NCI-H2227 (cell line): ENCODE results near the gene PI4KB.
"Not testable (repeated sequence)": the region's sequence is repeated elsewhere in the genome, so short reads cannot be mapped to it uniquely, and the experiment has no call there.

ENCODE experiments used
- DNase-seq: peaks from one replicate; lab custom pipeline; 2025; ENCODE audit not compliant: unreplicated experiment; lab: John Stamatoyannopoulos, UW

The PI4KB gene

DNA sequence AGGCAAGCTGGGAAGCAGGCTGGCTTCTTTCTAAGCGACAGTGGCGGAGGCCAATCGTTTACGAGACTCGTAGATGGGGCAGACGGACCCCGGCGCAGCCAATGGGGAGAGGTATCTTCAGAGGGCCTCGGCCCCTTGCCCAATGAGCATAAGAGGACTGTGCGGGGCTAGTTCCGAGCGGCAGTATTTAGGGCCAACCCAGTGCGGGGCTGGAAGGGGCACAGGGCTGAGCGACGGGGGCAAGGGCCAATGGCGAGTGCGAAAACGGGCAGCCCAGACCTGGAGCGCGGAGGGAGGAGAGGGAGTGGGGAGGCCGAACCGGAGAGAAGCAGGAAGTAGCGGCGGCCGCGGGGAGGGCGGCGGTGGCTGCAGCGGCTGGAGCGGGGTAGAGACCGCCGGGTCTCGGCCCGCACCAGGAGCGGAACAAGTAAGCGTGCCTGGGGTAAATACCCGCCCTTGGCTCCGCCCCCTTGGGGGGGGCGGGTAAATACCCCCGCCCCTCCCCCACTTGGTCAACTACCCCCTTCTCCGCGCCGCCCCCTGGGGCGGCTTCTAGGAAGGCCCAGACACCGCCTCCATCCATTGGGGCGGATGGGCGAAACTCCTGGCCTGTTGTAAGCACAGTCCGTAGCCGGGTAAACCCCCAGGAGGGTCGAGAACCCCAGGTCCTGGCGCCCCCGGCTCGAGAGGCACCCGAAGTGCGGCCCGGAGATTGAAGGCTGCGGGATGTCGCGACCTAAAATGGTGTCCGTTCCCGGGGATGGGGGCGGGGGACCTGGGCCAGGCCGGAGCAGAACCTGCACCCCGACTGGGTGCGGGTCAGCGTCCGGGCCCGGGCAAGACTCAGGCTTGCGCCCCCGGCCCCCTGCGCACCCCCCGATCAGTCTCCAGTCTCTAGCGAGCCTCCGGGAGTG is 45.0 kb downstream of the PI4KB start, which contains the start of gene ZNF687:
ZNF687 (plus strand) TSS at position 331 of the 914 bp plus-strand sequence. CDS start 3,993 bp downstream, outside the sequence.
- peak; percentile 100 for DNase-seq

DNA sequence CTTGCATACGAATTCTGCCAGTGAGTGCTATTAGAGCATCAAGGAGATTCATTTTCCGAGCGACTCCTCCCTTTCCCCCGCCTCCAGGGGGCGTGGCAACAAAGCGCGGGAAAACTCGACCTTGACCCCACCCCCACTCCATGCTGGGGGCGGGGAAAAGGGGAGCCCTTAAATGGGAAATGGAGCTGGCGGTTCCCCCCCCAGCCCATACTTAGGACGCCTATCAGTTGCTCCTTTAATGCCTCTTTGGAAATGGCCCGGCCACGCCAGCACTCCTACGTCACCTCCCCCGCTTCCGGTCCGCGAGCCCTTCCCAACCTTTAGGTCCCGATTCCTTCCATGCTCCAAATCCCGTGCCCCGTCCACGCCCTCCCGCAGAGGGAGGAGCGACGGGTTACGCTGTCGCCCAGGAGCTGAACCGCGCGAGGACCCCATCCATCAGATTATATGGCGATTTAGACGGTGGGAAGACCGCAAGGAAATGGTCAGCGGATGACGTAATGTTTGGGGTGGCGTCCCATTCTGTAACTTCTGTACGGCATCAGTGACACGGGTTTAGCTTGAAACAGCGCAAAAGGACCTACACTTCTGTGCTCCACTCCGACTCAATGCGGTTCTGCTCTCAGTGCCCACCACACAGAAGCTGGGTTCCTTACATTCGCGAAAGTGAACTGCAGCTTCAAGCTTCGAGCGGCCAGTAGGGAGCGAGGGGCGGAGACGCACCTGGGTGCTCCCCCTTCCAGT is 45.8 kb downstream of the PI4KB start:
- peak; percentile 99 for DNase-seq

DNA sequence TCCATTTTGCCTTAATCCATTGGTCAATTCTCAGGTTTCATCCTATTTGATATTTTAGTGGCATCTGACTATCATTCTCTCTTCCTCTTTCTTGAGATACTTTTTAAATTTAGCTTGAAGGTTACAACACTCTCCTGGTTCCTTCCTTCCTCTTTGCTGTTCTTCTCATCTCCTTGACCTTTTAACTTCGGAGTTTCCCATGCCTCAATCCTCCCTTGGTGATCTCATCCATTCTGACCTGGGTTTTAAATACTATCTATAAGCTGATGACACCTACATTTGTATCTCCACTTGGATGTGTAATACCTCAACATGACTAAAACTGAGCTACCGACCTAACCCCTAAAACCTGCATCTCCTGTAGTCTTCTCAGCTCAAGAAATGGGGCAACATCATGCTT is 50.0 kb downstream of the PI4KB start:
- DNase-seq, result no peak

DNA sequence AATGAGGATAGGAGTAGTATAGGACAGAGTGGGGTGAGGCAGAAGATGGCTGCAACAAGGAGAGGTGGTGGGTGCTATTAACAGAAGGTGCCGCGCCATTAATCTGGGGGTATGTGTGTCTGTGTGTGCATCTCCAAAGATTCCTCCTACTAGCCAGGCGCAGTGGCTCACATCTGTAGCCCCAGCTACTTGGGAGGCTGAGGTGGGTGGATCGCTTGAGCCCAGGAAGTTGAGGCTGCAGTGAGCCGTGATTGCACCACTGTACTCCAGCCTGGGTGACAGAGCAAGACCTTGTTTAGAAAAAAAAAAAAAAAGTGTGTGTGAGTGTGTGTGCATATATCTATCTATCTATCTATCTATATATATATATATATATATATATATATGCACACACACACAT is 51.9 kb downstream of the PI4KB start:
- not testable (repeated sequence) for DNase-seq

DNA sequence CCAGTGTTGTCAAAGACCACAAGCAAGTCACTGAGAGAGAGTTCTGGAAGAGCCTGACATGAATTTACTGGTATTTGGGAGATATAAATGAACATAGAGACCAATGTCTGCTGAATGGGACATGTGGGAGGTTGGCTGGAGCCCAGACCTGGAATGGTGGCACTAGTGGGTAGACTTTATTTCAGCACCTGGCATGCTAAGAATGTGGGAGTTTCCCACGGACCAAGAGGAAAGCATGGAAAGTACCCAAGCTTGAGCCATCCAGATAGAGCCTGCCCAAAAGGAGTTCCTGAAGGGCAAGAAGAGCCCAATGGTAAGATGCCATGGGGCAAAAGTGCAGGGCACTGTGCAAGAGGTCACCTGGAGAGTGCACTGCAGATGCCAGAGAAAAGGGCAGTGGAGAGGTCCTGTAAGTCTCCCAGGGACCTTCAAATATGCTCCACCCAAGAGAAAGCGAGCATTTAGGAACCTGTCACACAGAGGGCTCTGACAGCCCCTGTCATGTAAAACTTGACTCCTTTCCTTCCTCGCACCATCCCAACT is 53.2 kb downstream of the PI4KB start:
- DNase-seq, result no peak

DNA sequence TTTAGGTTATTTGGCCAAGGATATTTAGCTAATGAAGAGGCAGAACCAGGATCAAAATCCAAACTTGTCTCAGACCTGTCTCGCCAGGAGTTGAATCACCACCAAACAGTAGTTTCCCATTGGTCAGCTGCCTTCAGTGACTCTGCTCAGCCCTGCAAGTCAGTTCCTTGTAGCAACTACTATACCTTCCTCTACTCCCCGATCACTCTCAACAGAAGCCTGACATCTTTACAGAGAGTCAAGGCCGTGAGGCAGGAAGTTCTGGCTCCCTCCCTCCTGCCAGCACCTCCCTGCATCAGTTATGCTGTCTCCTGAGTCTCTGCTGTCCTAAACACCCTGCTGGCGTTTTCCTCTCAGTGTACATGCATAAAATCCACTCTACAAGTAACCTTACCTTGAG is 59.5 kb downstream of the PI4KB start:
- DNase-seq, result no peak

DNA sequence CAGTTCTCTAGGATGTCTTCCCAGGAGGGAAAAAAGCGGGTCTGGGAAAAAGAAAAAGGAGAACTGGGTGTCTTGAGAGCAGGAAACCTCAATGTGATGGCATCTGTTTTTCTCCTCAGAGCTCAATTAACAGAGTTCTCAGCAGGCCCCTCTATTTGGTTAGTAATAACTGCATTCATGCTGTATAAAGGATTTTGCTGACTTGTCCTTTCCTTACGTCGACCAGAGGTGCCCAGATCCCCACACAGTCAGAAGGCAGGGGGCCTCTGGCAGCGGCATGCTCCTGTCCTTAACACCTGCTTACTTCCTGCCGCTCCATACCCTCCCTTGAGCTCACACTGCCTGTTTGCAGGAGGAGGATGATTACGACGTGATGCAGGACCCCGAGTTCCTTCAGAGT is 60.4 kb downstream of the PI4KB start:
- no peak for DNase-seq

DNA sequence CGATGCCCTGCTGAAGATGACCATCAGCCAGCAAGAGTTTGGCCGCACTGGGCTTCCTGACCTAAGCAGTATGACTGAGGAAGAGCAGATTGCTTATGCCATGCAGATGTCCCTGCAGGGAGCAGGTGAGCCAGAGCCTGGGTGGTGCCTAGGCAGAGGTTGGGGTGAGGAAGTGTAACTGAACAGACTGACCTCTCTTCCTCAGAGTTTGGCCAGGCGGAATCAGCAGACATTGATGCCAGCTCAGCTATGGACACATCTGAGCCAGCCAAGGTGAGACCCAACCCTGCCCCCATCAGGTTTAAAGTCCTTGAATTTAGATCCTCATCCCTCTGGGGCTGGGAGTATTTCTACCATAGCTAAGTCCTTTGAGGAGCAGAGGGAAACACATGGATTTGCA is 60.9 kb downstream of the PI4KB start:
- no peak for DNase-seq

DNA sequence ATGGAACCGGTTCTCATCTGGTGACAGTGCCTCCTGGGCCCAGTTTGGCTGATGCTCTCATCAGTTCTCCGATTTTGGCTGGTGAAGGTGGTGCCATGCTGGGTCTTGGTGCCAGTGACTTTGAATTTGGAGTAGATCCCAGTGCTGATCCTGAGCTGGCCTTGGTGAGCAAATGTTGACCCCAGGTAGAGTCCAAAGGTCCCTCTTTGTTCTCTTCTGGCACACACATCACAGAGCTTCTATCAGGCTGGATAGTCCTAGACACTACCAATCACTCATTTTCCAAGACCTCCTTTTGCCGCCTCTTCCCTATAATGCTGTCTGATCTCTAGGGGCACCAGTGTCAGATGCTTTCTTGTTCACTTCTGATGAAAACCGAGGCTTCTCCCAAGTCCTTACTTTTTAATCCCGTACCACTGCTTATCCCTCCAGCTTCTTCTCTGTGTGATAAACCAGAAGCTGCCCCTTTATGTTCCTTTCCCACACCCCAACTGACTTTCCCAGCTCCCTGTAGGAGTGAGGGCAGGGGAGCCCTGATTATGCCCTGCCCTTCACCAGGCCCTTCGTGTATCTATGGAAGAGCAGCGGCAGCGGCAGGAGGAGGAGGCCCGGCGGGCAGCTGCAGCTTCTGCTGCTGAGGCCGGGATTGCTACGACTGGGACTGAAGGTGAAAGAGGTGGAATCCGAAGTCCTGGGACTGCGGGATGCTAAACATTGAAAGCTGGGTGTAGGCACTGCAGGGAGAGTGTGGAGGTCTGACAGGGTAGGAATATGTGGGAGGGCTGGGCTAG is 61.6 kb downstream of the PI4KB start:
- no peak for DNase-seq

DNA sequence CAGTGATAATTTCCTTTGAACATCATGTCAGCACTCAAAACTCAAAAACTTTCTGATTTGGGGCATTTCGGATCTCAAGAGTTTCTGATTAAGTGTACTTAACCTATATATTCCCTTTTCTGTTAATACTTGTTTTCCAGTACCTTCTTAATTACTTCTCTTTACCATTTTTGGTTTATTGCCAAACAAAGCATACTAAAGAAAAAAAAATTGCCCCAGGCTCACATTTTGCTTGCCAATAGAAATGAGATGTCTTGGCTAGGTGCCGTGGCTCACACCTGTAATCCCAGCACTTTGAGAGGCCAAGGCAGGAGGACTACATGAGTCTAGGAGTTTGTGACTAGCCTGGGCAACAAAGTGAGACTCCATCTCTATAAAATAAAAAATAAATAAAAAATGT is 67.9 kb downstream of the PI4KB start:
- DNase-seq, result no peak

DNA sequence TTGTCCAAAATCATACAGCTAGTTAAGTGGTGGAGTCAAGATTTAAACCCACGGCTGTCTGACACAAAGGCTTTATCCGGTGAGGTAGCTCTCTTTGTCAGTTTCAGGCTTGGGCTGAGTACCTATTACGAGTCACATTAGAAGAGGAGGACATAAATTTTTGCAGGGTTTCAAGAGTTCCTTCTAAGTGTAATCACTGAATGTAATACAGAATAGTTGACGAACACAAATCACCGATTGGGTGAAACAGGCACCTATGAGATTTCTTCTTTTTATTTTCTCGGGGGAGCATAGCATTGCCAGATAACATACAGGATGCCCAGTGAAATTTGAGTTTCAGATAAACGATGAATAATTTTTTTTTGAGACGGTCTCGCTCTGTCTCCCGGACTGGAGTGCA is 71.8 kb downstream of the PI4KB start:
- DNase-seq, result no peak

DNA sequence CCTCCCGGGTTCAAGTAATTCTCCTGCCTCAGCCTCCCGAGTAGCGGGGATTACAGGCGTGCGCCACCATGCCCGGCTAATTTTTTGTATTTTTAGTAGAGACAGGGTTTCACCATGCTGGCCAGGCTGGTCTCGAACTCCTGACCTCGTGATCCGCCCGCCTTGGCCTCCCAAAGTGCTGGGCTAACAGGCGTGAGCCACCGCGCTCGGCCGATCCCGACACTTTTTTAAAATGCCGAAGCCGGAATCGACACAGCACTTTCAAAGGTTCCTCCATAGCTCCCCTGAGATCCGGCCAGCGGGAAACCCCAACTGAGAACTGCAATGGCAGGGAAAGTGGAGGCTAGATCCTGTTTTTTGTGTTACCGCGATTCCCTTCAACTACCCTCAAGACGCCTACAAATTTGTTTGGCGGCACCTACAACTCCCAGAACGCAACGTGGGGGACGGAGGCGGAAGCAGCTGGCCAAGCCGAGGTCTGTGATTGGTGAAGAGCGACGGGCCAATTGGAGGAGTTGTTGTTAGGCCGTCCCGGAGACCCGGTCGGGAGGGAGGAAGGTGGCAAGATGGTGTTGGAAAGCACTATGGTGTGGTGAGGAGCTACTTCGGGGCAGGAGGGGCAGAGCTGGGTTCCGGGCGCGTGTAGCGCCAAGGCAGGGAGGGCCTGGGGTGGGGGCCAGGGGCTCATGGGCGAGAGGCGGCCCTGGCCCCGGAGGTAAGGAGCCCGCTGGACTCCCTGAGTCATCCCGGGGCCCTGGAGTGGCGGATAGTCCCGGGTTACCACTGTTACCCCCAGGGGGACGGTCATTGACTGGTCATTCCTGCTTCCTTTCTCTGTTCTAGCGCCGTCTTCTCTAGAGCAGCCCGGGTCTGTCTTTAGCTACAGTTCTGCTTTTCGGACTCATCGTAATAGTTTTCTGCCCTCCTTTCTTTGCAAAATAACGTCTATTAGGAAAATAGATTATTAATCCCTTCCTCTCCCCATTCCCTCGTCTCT is 72.7 kb downstream of the PI4KB start, which contains the start of gene PSMD4:
PSMD4 (plus strand) TSS at position 518 of the 997 bp plus-strand sequence; CDS start at position 567, 49 bp downstream.
- DNase-seq, result peak; percentile 98

DNA sequence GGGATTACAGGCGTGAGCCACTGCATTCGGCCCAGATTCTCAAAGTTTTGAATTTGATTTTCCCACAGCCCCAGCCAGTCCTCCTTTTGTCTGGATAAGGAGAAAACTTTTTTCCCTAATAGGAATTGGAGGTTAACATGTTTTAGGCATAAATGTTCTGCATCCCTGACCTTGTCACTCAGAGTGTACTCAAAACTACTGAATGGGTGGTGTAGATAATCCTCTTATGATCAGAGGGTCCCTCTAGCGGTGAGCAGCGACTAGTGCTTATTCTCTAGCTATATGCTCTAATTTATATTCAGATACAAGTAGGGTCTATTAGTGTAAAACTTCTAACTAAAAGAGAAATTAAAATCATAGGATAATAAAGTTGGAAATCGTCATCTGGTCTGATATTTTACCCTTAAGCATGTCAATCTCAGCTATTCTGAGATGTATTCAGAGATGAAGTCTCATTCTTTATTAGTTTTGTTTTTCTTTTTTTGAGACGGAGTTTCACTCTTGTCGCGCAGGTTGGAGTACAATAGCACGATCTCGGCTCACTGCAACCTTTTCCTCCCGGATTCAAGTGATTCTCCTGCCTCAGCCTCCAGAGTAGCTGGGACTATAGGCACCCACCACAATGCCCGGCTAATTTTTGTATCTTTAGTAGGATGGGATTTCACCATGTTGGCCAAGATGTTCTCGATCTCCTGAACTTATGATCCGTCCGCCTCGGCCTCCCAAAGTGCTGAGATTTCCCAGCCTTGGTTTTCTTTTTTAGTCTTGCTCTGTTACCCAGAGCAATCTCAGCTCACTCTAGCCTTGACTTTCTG is 75.4 kb downstream of the PI4KB start:
- peak; percentile 78 for DNase-seq

DNA sequence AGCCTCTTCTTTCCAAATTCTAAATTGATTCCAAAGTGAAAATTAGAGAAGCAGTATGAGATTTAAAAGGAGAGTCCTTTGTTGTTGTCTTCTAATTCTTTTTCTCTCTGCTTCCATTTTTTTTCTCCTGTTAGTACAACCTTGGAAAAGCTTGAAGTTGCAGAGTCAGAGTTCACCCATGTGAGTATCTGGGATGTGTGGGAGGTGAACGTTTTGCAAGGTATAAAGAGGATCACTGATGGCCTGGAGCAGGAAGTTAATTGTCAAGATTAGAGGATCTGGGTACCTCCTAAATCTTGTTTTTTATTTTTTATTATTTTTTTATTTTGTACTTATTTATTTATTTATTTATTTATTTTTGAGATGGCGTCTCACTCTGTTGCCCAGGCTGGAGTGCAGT is 80.4 kb downstream of the PI4KB start:
- no peak for DNase-seq

DNA sequence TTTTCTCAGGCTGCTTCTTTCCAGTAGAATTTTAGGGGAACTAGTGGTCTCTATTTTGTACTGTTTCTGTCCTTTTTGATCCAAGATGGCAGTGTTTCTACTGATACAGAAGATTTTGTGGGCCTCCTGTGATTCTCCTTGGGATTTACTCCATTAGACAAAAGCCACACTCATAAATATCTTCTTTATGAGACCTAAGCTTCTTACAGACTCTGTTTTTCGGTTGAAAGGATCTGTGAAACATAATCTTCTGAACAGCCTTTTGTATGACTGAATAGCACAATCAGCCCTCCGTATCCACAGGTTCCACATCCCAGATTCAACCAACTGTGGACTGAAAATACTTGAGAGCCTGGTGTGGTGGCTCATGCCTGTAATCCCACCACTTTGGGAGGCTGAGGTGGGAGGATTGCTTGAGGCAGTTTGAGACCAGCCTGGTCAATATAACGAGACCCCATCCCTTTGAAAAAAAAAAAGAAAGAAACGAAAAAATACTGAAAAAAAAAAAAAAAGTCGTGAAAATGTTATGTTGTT is 83.5 kb downstream of the PI4KB start:
- DNase-seq, result no peak

DNA sequence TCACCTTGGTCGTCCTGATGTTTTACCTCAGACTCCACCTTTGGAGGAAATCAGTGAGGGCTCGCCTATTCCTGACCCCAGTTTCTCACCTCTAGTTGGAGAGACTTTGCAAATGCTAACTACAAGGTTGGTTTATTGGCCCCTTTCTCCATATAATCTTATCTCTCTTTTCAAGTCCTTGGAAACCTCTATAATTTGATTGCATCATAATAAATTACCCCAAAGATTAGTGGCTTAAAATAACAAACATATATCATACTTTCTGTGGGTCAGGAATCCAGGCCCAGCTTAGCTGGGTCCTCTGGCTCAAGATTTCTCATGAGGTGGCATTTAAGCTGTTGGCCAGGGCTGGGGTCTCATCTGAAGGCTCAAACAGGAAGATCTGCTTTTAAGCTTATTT is 84.8 kb downstream of the PI4KB start:
- DNase-seq, result no peak
